HG03432 (cell line): ENCODE results near the gene P4HA1.

ENCODE experiments used
- ATAC-seq: cut with Tn5 transposase; IDR thresholded peaks from one replicate; pipeline ENCODE4 v1.9.1; 2021; ENCODE audit warnings: mild to moderate bottlenecking, moderate library complexity; ENCODE audit not compliant: unreplicated experiment

P4HA1 gene

DNA sequence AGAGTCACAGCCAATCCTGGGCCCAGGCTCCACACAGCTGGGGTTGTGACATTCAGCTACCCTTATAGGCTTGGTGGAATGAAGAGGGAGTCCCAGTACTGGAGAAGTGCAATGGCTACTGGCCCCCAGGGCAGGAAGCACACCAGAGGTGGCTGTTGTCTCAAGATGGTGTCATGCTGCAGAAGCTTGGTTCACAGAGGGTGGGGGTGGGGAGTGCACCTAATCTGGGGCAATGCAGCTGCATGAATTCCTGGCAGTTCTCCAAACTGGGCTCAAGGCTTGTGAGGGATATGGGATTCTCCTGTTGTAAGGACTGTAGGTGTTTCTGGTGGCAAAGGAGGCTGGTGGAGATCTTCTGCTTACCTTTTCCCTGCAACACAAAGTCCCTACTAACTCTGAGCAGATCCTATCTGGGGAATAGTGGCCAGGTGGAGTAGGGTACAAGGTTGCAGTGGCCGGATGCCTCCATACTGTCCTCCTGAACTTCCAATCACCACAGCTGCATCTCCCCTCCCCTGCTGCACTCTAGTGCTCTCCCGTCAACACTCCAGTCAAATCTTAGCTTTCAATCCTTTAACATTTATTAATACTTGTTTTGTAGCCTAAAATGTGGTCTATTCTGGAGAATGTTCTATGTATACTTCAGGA is 114.7 kb downstream of the P4HA1 start:
- ATAC-seq, result no peak

DNA sequence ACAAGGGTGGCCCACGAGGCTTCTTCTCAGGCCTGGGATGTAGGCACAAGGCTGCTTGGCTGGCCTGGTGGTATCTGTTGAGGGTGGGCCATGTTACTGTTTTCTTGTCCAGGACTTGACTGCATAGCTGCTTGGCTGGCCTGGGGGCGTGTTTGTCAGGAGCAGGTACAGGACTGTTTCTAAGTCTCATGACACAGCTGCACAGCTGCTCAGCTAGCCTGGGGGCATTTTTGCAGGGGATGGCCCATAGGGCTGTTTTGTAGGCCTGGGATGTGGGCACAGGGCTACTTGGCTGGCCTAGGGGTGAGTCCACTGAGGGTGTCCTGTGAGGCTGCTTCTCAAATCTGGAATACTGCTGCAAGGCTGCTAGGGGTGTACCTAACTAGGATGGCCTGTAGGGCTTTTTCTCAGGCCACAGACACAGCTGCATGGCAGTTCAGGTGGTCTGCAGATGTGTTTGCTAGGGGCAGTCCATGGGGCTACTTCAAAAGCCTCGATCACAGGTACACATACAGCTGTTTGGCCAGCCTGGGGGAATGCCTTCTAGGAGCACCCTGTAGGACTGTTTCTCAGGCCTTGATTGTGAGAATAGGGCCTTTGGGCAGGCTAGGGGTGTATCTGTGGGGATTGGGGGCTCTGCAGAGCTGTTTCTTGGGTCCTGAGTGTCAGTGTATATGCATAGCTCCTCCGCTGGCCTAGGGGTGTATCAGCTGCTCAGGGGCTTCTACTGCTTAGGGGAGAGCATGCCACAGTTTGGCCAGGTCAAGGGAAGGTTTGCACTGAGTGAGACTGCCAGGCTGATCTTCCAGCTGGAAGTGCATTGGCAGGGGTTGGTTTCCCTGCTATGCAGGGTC is 115.4 kb downstream of the P4HA1 start:
- no peak for ATAC-seq

- no peak for ATAC-seq
These were observed 116.3 kb downstream of the P4HA1 start for GRCh38 chr10:72980348-72980747.

DNA sequence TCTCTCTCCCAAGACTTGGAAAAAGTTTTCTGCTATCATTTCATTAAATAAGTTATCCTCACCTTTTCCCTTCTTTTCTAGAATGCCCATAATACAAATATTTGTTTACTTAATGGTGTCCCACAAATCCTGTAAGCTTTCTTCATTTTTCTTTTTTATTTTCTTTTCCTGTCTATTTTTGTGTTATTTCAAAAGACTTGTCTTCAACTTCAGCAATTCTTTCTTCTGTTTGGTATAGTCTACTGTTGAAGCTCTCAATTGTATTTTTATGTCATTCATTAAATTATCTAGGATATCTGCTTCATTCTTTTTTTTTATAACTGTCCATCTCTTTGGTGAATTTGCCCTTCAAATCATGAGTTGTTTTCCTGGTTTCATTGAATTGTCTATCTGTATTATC is 117.0 kb downstream of the P4HA1 start:
- ATAC-seq, result no peak

DNA sequence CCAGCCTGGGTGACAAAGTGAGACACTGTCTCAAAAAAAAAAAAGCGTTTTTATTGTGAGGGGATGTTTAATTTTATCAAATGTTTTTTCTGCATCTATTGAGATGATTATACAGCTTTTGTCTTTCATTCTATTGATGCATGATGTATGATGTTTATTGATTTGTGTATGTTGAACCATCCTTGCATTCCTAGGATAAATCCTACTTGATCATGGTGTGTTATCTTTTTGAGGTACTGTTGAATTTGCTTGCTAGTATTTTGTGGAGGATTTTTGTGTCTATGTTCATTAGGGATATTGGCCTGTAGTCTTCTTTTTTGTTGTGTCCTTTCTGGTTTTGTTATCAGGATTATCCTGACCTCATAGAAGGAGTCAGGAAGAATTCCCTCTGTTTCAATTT is 119.8 kb downstream of the P4HA1 start:
- ATAC-seq, result no peak
